Astrocyte of the spinal cord (primary cell): ENCODE data around the gene SAMD7.

Experiments used
- DNase-seq: peaks from one replicate; pipeline ENCODE4 v3.0.0; 2011; ENCODE audit warnings: low read depth, low spot score
- H3K4me3 ChIP-seq: 2 replicates; pipeline ENCODE4 v1.5.1; 2011; ENCODE audit warnings: low read depth, mild to moderate bottlenecking, low read length, moderate library complexity
- CTCF ChIP-seq: IDR thresholded peaks from 2 replicates; pipeline ENCODE4 v1.5.1; 2012; ENCODE audit warnings: low read depth, mild to moderate bottlenecking, low read length, inconsistent platforms
- in situ Hi-C: cut with HindIII; loops from 2 replicates; pipeline ENCODE4 v1.10.0; 2017; ENCODE audit warnings: low sequenced_read_pairs

Gene SAMD7

DNA sequence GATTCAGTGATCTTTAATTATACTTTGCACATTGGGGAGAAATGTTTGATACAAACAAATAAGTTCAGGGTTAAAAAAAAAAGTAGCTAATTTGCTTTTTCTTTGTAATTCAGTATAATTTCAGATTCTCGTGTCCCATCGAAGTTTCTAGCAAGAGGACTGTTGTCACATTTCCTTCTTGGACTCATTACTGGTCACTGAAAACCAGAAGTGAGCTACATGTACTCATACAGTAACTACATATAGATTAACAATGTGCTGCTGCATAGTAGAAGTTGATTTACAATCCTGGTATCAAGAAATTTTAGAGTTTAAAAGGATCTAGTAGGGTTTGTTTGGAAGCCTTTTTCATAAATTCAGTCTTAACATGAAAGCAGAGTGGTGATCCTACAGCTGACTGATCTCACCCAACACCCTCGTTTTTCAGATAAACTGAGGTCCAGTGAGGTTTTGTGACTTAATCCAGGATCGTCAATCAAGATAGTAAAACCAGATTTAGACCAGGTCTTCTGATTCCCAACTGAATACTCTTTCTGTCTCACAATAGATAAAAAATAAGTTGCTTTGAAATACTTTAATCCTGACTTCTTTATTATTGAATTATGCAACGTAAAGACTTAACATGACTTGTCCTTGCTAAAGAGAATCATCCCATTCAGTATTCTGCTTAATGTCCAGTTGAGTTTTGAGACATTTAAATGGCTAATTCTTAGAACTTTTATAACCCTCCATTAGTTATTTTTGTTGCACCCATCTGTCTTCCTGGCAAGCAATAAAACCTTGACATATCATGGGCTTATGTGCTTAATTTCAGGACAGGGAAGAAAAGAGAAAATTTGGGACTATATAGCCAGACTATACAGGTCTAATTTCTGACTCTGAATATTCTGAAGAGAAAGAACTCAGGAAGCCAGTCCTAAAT, 58.1 kb downstream of the SAMD7 start:
- TF ChIP-seq CTCF, result no peak
- no peak overlapping the region for H3K4me3 ChIP-seq
- DNase-seq, result no peak
- in situ Hi-C loops, result no loop called here

DNA sequence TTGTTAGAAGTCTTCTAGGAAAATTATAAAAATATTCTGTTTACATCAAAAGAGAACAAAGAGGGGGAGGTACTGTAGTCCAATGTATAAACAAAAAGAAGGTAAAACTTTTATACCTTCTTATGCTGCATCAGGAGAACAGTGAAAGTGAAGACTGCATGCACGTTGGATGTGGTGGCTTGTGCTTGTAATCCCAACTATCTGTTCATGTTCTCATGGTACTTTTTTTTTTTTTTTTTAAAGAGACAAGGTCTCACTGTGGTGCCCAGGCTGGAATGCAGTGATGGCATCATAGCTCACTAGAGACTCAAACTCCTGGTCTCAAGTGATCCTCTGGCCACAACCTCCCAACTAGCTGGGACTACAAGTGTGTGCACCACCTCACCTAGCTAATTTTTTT, 59.5 kb downstream of the SAMD7 start:
- in situ Hi-C loops, result no loop called here
- no peak for TF ChIP-seq CTCF
- no peak overlapping the region for H3K4me3 ChIP-seq
- DNase-seq, result no peak

GRCh38 chr3:169971522-169971921, 60.1 kb downstream of the SAMD7 start:
- no peak for TF ChIP-seq CTCF
- in situ Hi-C loops, result no loop called here
- no peak overlapping the region for H3K4me3 ChIP-seq
- no peak for DNase-seq

DNA sequence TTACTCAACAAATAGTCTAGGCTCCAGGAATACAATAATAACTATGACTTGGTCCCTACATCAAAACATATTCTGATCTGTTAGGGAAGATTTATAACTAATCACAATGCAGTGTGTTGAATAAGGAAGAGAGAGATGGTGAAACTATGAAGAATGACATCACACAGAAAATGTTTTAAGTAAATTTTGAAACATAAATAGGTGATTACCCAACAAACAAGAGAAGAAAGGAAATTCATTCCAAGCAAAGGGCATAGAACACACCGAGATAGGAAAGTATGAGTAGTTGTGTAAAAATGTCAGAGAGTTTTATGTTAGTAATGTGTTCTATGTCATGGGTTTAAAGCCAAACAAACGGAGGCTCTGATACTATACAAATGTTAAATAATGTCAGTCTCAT, 68.7 kb downstream of the SAMD7 start:
- H3K4me3 ChIP-seq, result no peak overlapping the region
- in situ Hi-C loops, result no loop called here
- DNase-seq, result no peak
- no peak for TF ChIP-seq CTCF

DNA sequence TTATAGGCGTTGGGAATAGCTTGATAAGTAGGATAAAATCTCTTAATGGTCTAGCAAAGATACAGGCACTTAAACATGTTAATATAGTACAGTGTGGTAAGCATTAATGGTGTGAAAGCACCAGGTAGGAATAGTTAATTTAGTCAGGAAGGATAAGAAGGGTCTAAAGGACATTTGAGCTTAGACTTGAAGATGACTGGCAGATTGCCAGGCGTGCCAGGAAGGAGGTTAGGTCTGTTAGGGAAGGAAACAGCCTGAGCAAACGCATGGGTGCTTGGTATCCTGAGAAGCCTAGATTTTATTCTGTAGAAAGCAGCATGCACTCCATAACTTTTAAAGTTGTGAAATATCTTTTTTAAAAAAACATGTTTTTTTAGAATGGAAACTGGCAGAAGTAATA, 72.9 kb downstream of the SAMD7 start:
- no peak overlapping the region for H3K4me3 ChIP-seq
- in situ Hi-C loops, result no loop called here
- no peak for DNase-seq
- no peak for TF ChIP-seq CTCF
